ENCODE data around the gene ATF6B. TPM values are rescaled to one million over a fixed set of nuclear protein-coding genes. Genes with fewer than 3 reads are reported as not detected.

Gene ATF6B
- total and polyA plus RNA-seq, 8 donors: 70.7 to 95.8 (median 85.8) TPM

DNA sequence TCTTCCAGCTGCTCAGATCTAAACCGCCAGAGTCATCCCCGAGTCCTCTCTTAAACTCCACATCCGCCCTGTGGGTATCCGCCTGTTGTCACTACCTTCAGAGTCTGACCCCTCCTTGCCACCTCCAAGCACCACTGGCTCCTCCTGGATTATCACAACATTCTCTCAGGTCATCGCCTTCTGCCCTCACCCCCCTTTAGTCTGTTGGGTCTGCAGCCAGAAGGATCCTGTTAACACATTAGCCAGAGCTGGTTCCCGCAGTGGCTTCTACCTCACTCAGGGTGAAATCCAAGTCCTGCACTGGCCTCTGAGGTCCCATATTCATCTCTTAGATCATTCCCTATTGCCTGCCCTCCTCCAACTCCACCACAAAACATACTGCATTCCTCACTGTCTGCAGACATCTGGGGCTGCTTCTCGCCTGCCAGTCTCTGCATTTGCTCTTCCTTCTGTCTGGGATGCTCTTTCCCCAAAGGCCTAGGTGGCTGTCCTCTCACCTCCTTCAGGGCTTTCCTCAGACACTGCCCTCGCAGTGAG lies 53.0 kb downstream of the ATF6B start:
- Histone ChIP-seq H3K27me3 (no peaks in the 10 kb centered on the region), H3K4me3 (no peak overlapping the region), H3K27ac (no peak overlapping the region), H3K36me3 (peaks cover 0 to 15% of the 10 kb centered on the region in 2 donors), H3K4me1 (no peaks in the 10 kb centered on the region), H3K9me3 (no peaks in the 10 kb centered on the region)
- DNase-seq (no peak), ATAC-seq (no peak)
- intact Hi-C loops (cut with DNase I): no loop called here
- TF ChIP-seq, protein P1, sequence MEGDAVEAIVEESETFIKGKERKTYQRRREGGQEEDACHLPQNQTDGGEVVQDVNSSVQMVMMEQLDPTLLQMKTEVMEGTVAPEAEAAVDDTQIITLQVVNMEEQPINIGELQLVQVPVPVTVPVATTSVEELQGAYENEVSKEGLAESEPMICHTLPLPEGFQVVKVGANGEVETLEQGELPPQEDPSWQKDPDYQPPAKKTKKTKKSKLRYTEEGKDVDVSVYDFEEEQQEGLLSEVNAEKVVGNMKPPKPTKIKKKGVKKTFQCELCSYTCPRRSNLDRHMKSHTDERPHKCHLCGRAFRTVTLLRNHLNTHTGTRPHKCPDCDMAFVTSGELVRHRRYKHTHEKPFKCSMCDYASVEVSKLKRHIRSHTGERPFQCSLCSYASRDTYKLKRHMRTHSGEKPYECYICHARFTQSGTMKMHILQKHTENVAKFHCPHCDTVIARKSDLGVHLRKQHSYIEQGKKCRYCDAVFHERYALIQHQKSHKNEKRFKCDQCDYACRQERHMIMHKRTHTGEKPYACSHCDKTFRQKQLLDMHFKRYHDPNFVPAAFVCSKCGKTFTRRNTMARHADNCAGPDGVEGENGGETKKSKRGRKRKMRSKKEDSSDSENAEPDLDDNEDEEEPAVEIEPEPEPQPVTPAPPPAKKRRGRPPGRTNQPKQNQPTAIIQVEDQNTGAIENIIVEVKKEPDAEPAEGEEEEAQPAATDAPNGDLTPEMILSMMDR (IDR thresholded peaks at IDR 0.05): no peak

DNA sequence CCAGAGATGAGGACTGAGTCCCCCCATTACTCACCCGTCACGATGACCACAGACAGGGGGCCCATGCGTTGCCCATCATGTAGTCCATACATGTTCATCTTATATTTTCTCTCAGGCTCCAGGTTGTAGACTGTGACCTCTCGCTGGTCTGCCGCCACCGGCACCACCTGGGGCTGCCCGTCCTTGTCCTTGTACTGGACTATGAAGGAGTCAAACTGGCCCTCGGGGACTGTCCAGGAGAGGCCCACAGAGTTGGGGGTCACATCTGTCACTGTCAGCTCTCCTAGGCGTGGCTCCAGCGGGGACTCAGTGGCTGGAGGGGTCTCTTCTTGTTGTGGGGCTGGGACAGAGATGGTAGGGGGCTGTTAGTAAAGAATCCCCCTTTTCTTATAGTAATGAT lies 54.4 kb downstream of the ATF6B start:
- no peaks in the 10 kb centered on the region for H3K9me3 ChIP-seq
- peaks cover 0 to 20% of the 10 kb centered on the region in 2 donors for H3K36me3 ChIP-seq
- no peak for ATAC-seq
- intact Hi-C loops (cut with DNase I): no loop called here
- H3K4me3 ChIP-seq: no peak overlapping the region
- H3K27me3 ChIP-seq: no peaks in the 10 kb centered on the region
- TF ChIP-seq, protein P1 (IDR thresholded peaks at IDR 0.05): no peak
- DNase-seq: peak in 1 of 4 donors; percentile 64
- H3K4me1 ChIP-seq: no peaks in the 10 kb centered on the region
- H3K27ac ChIP-seq: no peak overlapping the region

DNA sequence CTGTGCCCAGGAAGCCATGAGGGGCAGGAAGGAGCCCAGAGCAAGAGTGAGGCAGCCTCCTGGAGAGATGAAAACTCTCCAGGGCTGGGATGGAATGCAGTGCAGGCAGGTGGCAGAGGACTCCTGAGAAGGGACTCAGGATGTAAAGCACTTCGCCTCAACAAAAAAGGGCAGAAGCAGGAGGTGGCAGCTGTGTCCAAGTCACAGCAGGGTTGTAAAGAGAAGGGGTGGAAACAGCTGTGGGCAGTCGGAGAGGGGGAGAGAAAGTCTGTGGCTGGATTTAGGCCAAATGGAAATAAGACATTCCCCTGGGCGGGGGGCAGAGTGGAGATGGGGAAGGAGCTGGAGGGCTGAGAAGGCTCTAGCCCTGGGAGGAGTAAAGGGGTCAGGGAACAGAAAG lies 54.9 kb downstream of the ATF6B start:
- no peaks in the 10 kb centered on the region for H3K27me3 ChIP-seq
- no peak for DNase-seq
- H3K4me1 ChIP-seq: no peaks in the 10 kb centered on the region
- H3K36me3 ChIP-seq: peaks cover 0 to 22% of the 10 kb centered on the region in 2 donors
- ATAC-seq: no peak
- no peak overlapping the region for H3K27ac ChIP-seq
- TF ChIP-seq, protein P1 (IDR thresholded peaks at IDR 0.05): no peak
- no peaks in the 10 kb centered on the region for H3K9me3 ChIP-seq
- H3K4me3 ChIP-seq: no peak overlapping the region
- intact Hi-C loops (cut with DNase I): no loop called here

DNA sequence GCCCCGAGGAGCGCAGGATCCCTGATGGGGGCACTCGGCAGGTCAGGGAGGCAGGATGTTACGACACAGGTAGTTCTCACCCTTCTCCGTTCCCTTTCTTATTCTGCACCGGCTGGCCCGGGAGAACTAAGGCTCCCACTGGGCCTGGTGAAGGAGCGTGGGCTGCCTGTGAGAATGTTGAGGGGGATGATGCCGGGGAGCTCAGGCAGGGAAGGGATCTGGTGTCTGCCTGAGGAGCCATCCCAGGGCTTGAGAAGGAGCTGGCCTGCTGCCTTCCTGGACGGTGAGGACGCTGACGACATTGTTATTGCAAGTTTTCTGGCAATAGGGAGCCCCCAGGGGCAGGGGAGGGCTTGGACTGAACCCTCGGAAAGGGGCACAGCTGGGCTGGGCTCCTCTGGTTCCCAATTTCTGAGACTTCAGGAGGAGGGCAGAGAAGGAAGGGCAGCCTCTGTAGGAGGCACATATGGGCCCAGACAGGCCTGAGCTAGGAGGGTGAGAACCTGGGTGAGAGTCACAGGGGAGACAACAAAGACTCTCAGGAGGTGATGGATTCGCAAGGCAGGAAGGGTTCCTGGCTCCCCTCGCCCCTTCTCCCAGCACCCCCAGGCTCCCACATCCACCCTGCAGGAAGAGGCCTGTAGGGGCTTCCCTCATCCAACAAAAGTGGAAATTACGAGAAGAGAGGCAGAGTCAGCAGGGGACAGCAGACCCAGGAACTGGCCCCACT lies 57.1 kb downstream of the ATF6B start:
- Histone ChIP-seq H3K36me3 (peaks cover 0 to 23% of the 10 kb centered on the region in 2 donors), H3K27me3 (no peaks in the 10 kb centered on the region), H3K27ac (no peak overlapping the region), H3K9me3 (no peaks in the 10 kb centered on the region), H3K4me1 (no peaks in the 10 kb centered on the region), H3K4me3 (no peak overlapping the region)
- TF ChIP-seq, protein P1 (IDR thresholded peaks at IDR 0.05): no peak
- intact Hi-C loops (cut with DNase I): no loop called here
- ATAC-seq: no peak
- peak in 1 of 4 donors; percentile 41 for DNase-seq

DNA sequence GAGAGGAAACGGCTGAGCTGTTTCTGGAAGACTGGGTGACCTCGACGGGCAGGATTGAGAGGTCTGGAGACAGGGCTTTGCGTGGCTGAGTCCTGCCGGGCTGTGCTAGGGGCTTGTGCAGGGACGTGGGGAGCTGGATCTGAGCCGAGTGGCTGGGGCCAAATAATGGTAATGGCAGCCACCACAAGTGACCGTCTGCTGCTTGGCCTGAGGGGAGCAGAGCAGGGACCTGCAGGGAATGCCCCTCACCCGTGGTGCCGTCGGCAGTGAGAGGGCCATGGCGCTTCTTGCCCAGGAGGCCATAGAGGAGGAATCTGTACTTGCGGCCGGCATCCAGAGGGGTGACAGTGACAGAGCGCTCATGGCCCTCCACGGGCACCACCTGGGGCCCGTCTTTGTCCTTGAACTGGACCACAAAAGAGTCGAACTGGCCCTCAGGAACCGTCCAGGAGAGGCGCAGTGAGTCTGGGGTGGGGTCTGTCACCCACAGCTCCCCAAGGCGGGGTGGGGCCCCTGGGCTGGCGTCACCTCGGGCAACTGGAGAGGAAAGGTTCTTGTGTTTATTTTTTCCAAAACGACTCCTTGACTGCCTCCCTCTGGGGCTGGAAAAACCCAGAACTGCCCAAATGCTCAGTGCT lies 58.0 kb downstream of the ATF6B start:
- Histone ChIP-seq H3K27me3 (no peaks in the 10 kb centered on the region), H3K27ac (no peak overlapping the region), H3K4me3 (no peak overlapping the region), H3K36me3 (peaks cover 0 to 25% of the 10 kb centered on the region in 2 donors), H3K4me1 (no peaks in the 10 kb centered on the region), H3K9me3 (no peaks in the 10 kb centered on the region)
- peak in 1 of 4 donors; percentile 60 for DNase-seq
- no peak for ATAC-seq
- TF ChIP-seq, protein P1 (IDR thresholded peaks at IDR 0.05): no peak
- intact Hi-C loops (cut with DNase I): no loop called here
